Skin of body (tissue), 2 donors: Measurements from ENCODE around the gene SIL1. TPM values are rescaled to one million over a fixed set of nuclear protein-coding genes. Genes with fewer than 3 reads are reported as not detected.
"Not testable (repeated sequence)": the region's sequence is repeated elsewhere in the genome, so short reads cannot be mapped to it uniquely, and the experiment has no call there.

Source experiments
- DNase-seq: peaks from one replicate; lab custom pipeline; 2025; lab: John Stamatoyannopoulos, UW
- total RNA-seq: library from RNA; depleted of rRNA; stranded (reverse); fragments of >200 nt; gene quantifications from one replicate; pipeline ENCODE4 v1.2.3, GENCODE V29; 2014

SIL1 gene
- total RNA-seq, 1 donor from 2014 or later = 29.8 TPM

DNA sequence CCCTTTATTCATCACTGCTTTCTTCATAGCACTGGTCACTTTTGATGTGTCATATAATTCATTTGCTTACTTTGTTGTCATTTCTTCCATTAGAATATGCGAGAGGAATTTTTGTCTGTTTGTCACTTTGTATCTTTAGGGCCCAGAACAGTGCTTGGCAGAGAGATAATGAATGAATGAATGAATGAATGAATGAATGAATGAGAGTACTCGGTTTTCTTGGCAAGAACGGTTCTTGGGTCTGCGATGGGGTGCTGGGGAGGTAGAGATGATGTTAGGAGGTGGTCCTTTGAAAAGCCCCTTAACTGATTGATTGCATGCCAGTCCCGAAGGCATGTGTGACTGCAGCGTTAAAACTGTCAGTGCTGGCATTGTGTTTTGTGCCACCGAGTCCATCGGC, 270.6 kb downstream of the SIL1 start:
- DNase-seq = no peak

DNA sequence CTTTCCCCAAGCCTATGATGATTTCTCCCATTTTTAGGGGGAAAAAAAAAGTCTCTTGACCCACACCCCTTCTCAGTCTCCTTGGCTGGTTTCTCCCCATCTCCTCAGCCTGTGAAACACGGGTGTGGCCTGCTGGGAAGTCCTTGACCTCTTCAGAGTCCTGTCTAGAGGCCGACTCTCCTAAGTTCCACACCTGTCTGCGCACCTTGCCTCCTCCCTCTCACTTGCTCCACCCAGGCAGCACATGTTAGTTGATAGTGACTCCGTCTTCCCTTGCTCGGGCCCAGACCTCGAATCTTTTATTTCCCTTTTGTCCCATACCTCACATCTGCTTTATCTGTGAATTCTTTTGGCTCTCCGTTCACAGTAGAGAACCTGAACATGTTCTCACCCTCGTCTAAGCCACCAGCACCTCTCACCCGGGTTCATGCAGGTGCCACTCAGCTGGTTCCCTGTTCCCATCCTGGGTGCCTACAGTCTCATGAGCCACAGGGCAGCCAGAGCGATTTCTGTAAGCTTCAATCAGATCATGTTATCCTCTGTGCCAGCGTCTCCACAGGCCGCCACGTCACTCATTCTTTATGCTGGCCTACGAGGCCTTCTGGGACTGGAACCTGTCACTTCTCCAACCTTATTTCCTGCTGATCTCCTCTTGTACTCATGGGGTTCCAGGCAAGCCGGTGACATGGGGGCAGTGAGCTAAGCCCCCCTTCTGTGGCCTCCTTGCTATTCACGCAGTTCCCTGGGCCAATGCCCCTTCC, 271.3 kb downstream of the SIL1 start:
- no peak for DNase-seq

DNA sequence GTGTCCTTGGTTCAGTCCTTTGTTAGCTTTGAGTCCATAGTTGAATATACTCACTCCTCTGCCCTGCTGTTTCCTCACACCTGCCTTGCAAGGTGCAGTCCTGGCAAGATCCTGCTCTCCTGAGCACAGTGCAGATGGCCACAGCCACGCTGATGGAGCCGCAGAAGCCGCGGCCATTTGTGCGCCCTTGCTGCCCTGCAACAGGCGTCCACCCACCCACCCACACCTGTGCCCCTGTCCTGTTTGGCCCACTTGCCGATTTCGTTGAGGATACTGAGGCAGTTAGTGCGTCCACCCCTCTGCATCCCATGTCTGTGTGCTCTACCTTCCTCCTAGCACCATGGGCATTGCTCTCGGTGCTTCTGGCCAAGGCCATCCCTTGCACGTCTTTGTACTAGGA, 271.9 kb downstream of the SIL1 start:
- no peak for DNase-seq

DNA sequence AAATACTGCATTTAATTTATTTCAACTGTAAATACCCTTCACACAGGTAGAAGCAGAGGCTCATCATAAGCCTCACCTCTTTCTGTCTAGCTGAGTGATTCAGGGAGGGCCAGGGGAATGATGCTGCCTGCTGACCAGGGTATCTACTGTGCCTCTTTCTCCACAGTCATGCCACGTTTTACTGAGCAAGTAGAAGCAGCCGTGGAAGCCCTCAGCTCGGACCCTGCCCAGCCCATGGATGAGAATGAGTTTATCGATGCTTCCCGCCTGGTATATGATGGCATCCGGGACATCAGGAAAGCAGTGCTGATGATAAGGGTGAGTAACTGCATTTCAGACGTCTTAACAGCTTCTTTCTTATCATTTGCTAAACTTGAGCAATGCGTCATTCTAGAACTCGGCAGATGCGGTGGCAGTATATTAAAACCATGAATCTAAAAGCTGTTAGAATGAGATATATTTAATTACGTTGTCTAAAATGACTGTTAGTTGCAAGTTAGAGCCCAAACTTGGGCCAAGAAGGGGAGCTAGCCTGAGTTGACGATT, 273.0 kb downstream of the SIL1 start:
- no peak for DNase-seq

DNA sequence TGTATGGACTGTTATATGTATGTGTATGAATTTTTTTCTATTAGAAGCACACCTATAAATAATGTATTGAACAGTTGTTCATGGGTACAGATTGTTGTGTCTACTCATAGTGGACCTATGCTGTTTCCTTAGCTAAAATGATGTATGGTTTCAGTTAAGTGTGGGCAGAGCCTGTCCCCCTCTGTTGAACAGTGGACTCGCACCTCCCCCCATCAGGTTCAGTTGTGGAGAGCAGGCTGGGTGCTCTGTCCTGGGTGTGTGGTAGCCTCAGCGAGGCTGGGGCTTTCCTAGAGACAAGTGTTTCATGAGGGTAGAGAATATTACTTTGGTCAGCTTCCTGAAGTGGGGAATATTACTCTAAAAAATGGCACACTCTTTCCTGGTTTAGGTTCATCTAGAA, 275.7 kb downstream of the SIL1 start:
- DNase-seq = no peak

DNA sequence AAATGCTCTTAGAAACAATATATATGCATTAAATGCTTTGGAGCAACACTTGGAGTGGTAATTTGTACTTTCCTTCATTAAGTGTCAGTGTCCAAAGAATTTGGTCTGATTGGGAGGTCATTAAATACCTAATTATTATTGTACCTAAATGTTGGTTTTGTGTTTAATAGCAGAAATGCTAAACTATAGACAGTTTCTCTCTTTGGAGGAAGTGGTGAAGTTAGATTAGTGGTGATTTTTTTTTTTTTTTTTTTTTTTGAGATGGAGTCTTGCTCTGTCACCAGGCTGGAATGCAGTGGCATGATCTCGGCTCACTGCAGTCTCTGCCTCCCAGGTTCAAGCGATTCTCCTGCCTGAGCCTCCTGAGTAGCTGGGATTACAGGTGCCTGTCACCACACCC, 276.8 kb downstream of the SIL1 start:
- not testable (repeated sequence) for DNase-seq

DNA sequence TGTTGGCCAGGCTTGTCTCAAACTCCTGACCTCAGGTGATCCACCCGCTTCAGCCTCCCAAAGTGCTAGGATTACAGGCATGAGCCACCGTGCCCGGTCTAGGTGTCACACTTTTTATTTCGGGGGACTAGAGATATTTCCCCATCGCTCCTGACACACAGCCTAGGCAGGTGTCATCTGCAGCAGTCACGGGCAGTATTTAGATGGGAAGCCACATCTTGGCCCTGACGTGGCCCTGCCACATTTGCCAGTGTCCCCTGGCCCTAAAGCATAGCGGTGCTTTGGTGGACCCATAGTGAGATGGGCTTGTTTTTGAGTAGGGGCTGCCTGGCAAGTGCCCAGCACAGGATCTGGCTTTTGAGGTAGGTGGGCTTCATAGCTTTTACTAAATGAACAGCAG, 278.0 kb downstream of the SIL1 start:
- DNase-seq = no peak

DNA sequence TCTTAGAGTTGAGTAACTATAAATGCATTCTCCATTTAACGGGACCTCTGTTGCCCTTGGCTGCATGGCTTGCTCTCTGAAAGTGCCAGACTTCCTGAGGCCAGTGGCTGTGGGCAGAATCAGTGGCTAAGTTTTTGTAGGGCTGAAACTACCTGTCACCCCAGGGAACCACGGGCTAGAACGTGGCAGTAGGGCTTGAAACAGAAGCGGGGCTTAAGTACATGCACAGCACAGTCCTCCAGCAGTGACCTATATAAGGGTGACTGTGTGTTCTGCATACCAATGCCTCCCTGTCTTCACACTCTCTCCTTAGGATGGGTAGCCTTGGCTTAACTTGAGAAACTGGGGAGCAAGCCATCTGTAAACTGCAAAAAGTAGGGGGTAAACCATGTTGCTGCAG, 279.5 kb downstream of the SIL1 start:
- DNase-seq = no peak

DNA sequence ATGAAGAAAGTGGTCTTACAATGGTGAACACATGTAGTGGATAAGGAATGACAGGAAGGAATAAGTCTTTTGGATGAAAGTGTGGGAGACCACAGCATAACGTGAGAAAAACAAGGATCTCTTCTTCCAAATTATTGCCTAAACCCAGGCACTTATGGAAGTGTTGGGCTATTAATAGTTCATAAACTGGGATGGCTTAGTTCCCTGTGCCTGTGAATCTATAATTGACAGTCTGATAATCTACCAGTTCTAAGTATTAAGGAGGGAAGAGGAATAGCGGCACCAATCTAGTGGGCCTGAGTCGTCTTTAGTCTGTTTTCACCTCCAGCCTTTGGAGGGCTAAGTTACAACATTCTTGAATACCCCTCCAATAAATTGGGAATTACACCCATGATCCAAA, 283.8 kb downstream of the SIL1 start:
- no peak for DNase-seq

DNA sequence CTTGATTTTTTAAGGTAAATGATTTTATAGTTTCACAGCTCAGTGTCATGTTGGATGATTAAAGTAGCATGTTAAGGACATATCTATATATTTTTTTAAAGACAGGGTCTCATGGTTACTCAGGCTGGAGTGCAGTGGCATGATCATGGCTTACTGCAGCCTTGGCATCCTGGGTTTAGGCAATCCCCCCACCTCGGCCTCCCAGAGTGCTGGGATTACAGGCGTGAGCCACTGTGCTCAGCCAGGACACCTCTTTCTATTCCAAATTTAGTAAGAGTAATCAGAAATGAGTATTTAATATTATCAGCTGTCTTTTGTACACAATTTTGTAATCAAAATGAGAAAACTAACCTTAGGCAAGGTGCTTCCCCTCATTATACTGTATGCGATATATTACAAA, 284.4 kb downstream of the SIL1 start:
- DNase-seq = no peak

DNA sequence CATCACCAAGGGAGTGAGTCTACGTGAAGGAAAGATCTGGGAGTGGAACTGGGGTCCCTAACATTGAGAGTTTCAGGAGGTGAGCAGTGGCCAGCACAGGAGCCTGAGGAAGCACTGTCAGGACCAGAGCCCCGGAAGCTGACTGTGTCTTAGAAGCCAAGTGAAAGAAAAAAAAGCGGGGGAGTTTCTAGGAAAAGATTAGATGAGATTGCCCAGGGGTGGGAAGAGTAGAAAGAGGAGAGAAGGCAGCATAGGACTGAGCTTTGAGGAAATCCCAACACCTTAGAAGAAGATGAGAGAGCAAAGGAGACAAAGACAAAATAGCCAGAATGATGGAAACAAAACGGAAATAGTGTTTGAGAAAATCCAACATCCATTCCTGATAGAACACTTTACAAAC, 286.1 kb downstream of the SIL1 start:
- no peak for DNase-seq

DNA sequence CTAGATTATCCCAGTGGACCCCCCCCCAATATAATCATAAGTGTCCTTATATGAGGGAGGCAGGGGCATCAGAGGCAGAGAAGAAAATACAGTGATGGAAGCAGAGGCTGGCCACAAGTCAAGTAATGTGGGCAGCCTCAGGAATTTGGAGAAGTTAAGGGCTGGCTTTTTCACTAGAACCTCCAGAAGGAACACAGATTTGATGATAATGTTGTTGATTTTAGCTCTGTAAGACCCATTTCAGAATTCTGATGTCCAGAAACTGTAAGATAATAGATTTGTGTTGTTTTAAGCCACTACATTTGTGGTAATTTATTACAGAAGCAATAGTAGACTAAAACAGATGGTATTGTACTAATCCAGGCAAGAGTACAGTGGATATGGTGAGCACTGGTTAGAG, 286.7 kb downstream of the SIL1 start:
- no peak for DNase-seq

DNA sequence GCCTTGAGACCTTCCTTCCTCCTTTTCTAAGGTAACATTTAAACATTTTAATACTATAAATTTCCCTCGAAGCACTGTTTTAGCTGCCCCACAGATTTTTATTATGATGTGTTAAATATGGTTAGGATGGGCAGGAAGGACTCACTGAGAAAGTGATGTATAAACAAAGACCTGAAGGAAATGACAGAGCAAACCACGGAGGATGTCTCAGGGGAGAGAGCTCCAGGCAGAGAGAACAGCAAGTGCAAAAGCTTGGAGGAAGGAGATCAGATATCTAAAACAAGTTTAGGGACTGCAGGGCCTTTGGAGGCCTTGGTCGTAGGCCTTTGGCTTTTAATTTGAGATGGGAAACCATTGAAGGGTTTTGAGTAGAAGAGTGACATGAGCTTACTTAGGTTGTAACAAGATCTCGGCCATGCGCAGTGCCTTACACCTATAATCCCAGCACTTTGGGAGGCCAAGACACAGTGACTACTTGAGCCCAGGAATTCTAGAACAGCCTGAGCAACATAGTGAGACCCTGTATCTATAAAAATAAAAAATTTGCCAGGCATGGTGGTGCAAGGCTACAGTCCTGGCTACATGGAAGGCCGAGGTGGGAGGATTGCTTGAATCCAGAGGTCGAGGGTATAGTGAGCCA, 287.5 kb downstream of the SIL1 start:
- no peak for DNase-seq

DNA sequence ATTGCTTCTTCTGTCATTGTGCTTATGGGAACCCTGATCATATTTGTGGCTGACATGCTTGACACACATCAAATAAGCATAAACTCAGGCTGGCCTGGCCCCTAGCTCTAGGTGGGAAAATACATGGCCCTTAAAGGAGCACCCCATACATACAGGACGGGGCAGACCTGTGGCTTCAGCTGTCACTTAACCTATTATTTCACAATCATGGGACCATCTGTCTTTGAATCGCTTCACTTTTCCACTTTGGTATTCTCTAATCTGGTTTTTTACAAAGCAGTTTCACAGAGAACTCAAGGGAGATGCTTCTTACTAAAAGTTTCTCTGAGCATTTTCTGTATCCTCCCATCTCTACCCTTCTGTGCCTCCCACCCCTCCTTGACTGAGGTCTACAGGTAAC, 288.4 kb downstream of the SIL1 start:
- no peak for DNase-seq

DNA sequence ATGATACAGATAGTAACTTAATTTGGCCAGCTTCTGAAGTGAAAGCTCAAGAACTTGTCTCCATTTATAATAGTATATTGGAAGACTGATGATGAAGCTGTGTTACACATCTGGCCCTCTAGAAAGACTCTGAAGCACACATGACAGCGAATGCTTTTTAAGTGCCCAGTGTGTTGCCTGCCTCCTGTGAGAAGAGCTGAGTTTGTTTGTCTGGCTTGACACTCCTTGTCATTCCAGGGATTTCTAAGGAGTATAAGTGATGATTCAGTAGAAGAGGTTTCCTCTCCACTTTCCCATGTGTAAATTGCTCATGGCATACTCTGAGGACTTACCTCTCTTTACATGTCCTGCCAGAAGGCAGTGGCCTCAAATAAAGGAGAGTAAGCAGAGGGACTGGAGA, 292.6 kb downstream of the SIL1 start:
- DNase-seq = no peak

DNA sequence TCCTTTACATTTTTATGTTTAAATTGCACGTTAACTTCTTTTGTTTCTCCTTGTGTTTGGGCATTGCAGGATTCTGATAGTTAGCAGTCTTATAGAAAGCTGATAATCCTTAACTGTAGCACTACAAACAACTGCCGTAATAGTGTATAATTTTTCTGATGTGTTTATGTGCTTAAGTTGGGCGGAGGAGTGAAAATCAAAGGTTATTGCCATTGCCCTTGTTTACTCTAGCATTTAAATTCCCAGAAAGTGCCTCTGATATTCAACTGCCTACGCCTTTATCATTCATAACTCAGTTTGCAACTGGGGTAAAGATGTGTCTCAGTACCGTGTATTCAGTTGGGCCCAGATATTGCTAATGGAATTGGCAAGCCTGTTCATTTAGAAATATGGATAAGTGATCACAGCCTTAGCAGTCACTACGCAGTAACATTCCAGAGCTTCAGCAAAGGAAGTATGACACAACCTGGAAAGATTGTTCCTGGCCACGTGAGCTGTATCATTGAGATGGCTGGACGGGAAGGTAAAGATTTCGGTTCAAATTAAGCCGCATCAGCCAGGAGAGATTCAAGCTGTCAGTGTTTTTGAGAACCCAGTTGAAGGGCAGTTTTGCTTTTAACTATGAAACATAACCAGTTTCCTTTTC, 294.9 kb downstream of the SIL1 start:
- DNase-seq = peak; percentile 12

DNA sequence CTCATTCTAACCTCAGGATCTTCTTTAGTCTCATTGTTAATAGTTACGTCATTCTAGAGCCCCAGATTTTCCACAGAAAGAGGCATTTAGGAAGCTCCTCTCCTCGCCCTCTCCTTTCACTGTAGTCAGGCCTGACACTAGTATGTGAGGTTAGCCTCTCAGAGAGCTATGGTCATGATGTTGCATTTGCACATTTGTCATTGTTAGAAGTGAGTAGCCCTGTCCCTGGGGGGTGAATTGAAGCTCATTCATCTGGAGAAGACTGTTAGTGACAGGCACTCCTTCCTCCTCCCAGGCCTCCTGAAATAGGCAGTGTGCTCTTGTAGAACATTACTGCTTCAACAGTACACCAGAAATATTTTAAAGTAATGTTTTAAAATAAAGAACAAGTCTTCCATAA, 296.5 kb downstream of the SIL1 start:
- no peak for DNase-seq

DNA sequence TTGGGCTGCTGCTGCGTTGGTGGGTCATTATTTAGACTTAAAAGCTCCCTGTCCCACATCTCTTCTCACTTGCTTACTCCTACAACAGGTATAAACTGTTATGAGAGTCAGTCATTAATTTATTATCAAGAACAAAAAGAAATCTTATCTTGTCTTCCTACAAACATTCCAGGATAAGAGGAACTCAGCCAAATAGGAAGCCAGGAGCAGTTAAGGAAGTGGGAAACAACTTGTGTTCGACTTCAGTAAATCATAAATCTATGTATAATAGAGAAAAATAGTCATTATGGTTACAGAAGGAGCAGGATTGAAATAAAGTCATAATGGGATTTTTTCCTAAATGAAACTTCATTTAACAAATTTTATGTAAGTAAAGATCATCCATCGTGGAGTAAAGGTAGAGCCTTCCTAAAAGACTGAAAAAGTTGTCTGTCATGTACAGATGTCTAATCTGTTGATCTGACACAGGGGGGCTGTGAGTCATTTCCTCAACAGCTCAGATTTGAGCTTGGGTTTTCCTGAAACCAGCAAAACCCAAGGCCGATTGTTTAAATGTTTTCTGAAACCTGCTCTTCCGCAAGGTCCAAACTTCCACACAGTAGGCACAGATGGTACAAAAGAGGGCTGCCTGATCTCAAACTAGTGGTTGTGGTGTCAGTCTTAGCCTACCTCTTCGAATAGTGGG, 297.7 kb downstream of the SIL1 start:
- no peak for DNase-seq

DNA sequence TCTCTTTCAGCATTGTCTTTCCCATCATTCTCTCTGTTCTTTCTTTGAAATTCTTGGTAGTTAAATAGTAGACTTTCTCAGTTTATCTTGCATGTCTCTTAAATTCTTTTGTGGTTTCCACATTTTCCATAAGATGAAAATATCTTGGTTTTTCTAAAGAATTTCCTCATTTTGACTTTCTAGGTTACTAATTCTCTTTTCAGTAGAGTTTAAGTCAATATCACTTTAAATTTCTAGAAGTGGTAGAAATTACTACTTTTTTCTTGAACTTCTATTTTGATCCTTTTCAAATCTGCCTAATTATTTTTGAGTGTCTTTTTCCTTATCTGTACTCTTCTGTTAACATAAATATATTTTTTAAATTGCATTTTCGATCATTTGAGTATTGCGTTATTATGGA, 299.4 kb downstream of the SIL1 start:
- DNase-seq = no peak

DNA sequence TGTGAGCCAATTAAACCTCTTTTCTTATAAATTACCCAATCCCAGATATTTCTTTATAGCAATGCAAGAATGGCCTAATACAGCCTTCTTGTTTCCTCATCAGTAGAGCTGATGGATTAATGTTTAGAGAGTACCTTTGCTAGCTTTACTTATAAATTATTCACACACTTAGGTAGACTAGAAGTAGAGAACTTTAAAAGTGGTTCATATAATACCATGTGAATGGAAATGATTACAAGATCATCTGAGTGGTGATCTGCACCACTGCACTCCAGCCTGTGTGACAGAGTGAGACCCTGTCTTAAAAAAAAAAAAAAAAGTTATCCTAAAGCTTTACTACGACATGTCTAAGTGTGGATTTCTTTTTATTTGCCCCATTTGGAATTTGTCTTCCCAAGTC, 299.9 kb downstream of the SIL1 start:
- DNase-seq = no peak
